PC-3 (cell line): ENCODE data around the gene SLC7A6.

ENCODE experiments used
- CTCF ChIP-seq: fragments of 300-600 bp; sonication (generic); conservative IDR thresholded peaks from 2 replicates; pipeline ENCODE4 v1.5.1; 2017; ENCODE audit warnings: antibody characterized with exemption, low read depth, mild to moderate bottlenecking, low read length
- EZH2 ChIP-seq: fragments of 300-600 bp; sonication (generic); IDR thresholded peaks from one replicate; pipeline ENCODE4 v1.6.1; 2017; ENCODE audit warnings: antibody characterized with exemption, mild to moderate bottlenecking, low read length; ENCODE audit not compliant: unreplicated experiment
- EZH2phosphoT487 ChIP-seq: fragments of 300-600 bp; sonication (generic); IDR thresholded peaks from 2 replicates; pipeline ENCODE4 v1.6.1; 2018; ENCODE audit warnings: mild to moderate bottlenecking, antibody characterized with exemption, low read length, borderline replicate concordance

GRCh38 chr16:68342620-68343019 is 78.3 kb downstream of the SLC7A6 start:
- no peak for TF ChIP-seq CTCF
- no peak for TF ChIP-seq EZH2phosphoT487
- no peak for TF ChIP-seq EZH2
